ENCODE measurements around the gene ENPP3. TPM values are rescaled to one million over a fixed set of nuclear protein-coding genes. Genes with fewer than 3 reads are reported as not detected.

The ENPP3 gene
- total and polyA plus RNA-seq, 2 of the 13 experiments (the other 11 are each of a cell fraction or from before 2014, with no cell fraction given): 40.0 to 75.4 TPM

GRCh38 chr6:131635384-131636340 lies 1.4 kb upstream of the ENPP3 start (continued):
- TF ChIP-seq ATF5 (CRISPR knock-in tag; IDR thresholded peaks at IDR 0.05; ENCODE audit: low read depth): no peak
- TF ChIP-seq ZNF143 (CRISPR knock-in tag; IDR thresholded peaks at IDR 0.05): no peak
- TF ChIP-seq ZKSCAN8 (CRISPR knock-in tag; IDR thresholded peaks at IDR 0.05; ENCODE audit: borderline replicate concordance): 0 out of 2 replicates have a peak, but pooled peaks have one; percentile 37
- TF ChIP-seq ZNF83 (CRISPR knock-in tag; IDR thresholded peaks at IDR 0.05; ENCODE audit: borderline replicate concordance): no peak
- peak; percentile 86; the same call in 1 of the 2 replicates for TF ChIP-seq ZNF446 (CRISPR knock-in tag; IDR thresholded peaks at IDR 0.05)
- no peak for TF ChIP-seq MTF2 (CRISPR knock-in tag; IDR thresholded peaks at IDR 0.05; ENCODE audit: borderline replicate concordance)
- TF ChIP-seq ZNF550 (CRISPR knock-in tag; IDR thresholded peaks at IDR 0.05; ENCODE audit: borderline replicate concordance): no peak
- no peak for TF ChIP-seq CEBPZ (IDR thresholded peaks at IDR 0.05; ENCODE audit: low read length)
- no peak for TF ChIP-seq IKZF4 (CRISPR knock-in tag; IDR thresholded peaks at IDR 0.05; ENCODE audit: borderline replicate concordance, low read depth, not compliant biosample characterization)
- TF ChIP-seq ZNF720 (CRISPR knock-in tag; IDR thresholded peaks at IDR 0.05): no peak
- TF ChIP-seq ZNF326 (CRISPR knock-in tag; IDR thresholded peaks at IDR 0.05; ENCODE audit: borderline replicate concordance): no peak
- TF ChIP-seq ARNT (IDR thresholded peaks at IDR 0.05): no peak
- peak; percentile 59; the same call in 1 of the 2 replicates for TF ChIP-seq KDM2A (CRISPR knock-in tag; IDR thresholded peaks at IDR 0.05; ENCODE audit: borderline replicate concordance, low read depth)
- no peak for TF ChIP-seq DBP (CRISPR knock-in tag; IDR thresholded peaks at IDR 0.05; ENCODE audit: not compliant biosample characterization)
- TF ChIP-seq SIN3A (IDR thresholded peaks at IDR 0.05; ENCODE audit: borderline replicate concordance, low read depth, low read length): 0 out of 2 replicates have a peak, but pooled peaks have one; percentile 44
- 0 out of 2 replicates have a peak, but pooled peaks have one; percentile 22 for TF ChIP-seq RCOR2 (CRISPR knock-in tag; IDR thresholded peaks at IDR 0.05)
- TF ChIP-seq ZNF280D (CRISPR knock-in tag; IDR thresholded peaks at IDR 0.05): no peak
- TF ChIP-seq ZNF180 (CRISPR knock-in tag; IDR thresholded peaks at IDR 0.05; ENCODE audit: borderline replicate concordance, low read depth): no peak
